Testis (tissue), 5 donors: ENCODE measurements around the gene MYLIP. TPM values are rescaled to one million over a fixed set of nuclear protein-coding genes. Genes with fewer than 3 reads are reported as not detected.

ENCODE experiments used
- DNase-seq: peaks from one replicate; pipeline ENCODE4 v3.0.0-alpha.2; 2019
- H3K27ac ChIP-seq, 2 donors: fragments of 200-600 bp; sonication (generic); one replicate each; pipeline ENCODE4 v1.5.1; 2019
- H3K27me3 ChIP-seq: fragments of 200-600 bp; sonication (generic); one replicate; pipeline ENCODE4 v1.5.1; 2019
- H3K36me3 ChIP-seq: fragments of 200-600 bp; sonication (generic); one replicate; pipeline ENCODE4 v1.5.1; 2017; ENCODE audit warnings: low read depth; ENCODE audit errors: missing control alignments
- H3K4me1 ChIP-seq: fragments of 200-600 bp; sonication (generic); one replicate; pipeline ENCODE4 v1.5.1; 2019
- H3K4me3 ChIP-seq, 2 donors: fragments of 200-600 bp; sonication (generic); one replicate each; pipeline ENCODE4 v1.5.1; 2017 to 2019
- H3K9me3 ChIP-seq: fragments of 200-600 bp; sonication (generic); one replicate; pipeline ENCODE4 v1.5.1; 2017
- CTCF ChIP-seq, 3 experiments: fragments of 450-650 bp in 2 of 3; fragments of 200-600 bp in 1 of 3; sonication (generic) in 1 of 3; IDR thresholded peaks; one replicate each; pipeline ENCODE4 v1.5.1; 2016 to 2019; ENCODE audit warnings: antibody characterized with exemption in 3 of 3, mild to moderate bottlenecking in 2 of 3, moderate library complexity in 1 of 3
- POLR2A ChIP-seq: fragments of 450-650 bp; IDR thresholded peaks from one replicate; pipeline ENCODE4 v1.6.1; 2017; ENCODE audit warnings: antibody characterized with exemption, mild to moderate bottlenecking, moderate library complexity
- WGBS, 2 donors: methylation state at CpG; one replicate each; pipeline ENCODE4 v1.1.5; 2018; 5-methylcytosine and 5-hydroxymethylcytosine counted together
- intact Hi-C: fragments of 100-400 bp; cut with DNase I; formaldehyde crosslinking; loops from one replicate; pipeline ENCODE4 v1.15.1; 2023; ENCODE audit warnings: low total_unique reads
- long read RNA-seq, 2 donors: transcript quantifications; one replicate each; lab custom pipeline, GENCODE V29; 2026
- polyA plus RNA-seq: library from polyadenylated mRNA; stranded (reverse); fragments of 350-450 nt; fragmentation: Illumina TruSeq; extraction: RNeasy Lipid Tissue Mini Kit (QIAGEN cat#74804); gene quantifications from one replicate; pipeline ENCODE4 v1.2.3, GENCODE V29; 2014; ENCODE audit warnings: low read depth, low replicate concordance; ENCODE audit not compliant: insufficient read depth
- total RNA-seq, 2 donors: library from RNA; depleted of rRNA; stranded (reverse); fragments of >200 nt; gene quantifications; one replicate each; pipeline ENCODE4 v1.2.3, GENCODE V29; 2016

MYLIP gene
- 10 to 100 TPM; 39.1 to 48.1 TPM for total RNA-seq
- 45.0 TPM for polyA plus RNA-seq
- long read RNA-seq, donor 1, transcript MYLIP-202 (7 exons, 1,666 nt): major isoform, 5 of 5 reads
- long read RNA-seq, donor 1, partial matches to known transcripts: 0 of 5 reads
- long read RNA-seq, donor 1, other reads (novel, unspliced or antisense): 0 of 5 reads
- long read RNA-seq, donor 2, partial matches to known transcripts: 0 of 1 reads
- long read RNA-seq, donor 2, other reads (novel, unspliced or antisense): 0 of 1 reads

GRCh38 chr6:16128759-16129622, at the start of gene MYLIP:
TSS of gene MYLIP (plus strand) at chr6:16129086. CDS start at chr6:16129323, 237 bp downstream.
- WGBS, 2 donors: 0% methylated on average over 12 to 60 of the region's 95 CpGs
- intact Hi-C loops: no loop called here
- H3K9me3 ChIP-seq: no peaks in the 10 kb centered on the region

GRCh38 chr6:16079354-16079753, 49.5 kb upstream of the MYLIP start:
- H3K9me3 ChIP-seq: no peaks in the 10 kb centered on the region
- H3K4me1 ChIP-seq: no peaks in the 10 kb centered on the region
- H3K27ac ChIP-seq: no peak overlapping the region
- no peak for TF ChIP-seq POLR2A
- TF ChIP-seq CTCF (IDR thresholded peaks at IDR 0.05): no peak
- no peaks in the 10 kb centered on the region for H3K36me3 ChIP-seq
- H3K27me3 ChIP-seq: no peaks in the 10 kb centered on the region
- H3K4me3 ChIP-seq: no peak overlapping the region
- intact Hi-C loops: no loop called here
- DNase-seq: no peak
- WGBS, 2 donors: 32 to 33% methylated on average over 1 of the region's 1 CpG

More at GRCh38 chr6:16128759-16129622, at the start of gene MYLIP:
- Histone ChIP-seq H3K27me3 (no peaks in the 10 kb centered on the region), H3K4me1 (peaks cover 9% of the 10 kb centered on the region), H3K36me3 (no peaks in the 10 kb centered on the region), H3K27ac (peak within 1 kb of the TSS; percentile 95 to 97), H3K4me3 (peak within 1 kb of the TSS; percentile 99)
- TF ChIP-seq CTCF (IDR thresholded peaks at IDR 0.05) (peak; percentile 59 to 92 (median 81)), POLR2A (peak; percentile 99)
- peak; percentile 97 for DNase-seq

- H3K4me1 ChIP-seq: no peaks in the 10 kb centered on the region
- peak overlapping the region in 1 of 2 donors; percentile 18 for H3K27ac ChIP-seq
- no peaks in the 10 kb centered on the region for H3K27me3 ChIP-seq
- 63 to 73% methylated on average over 1 of the region's 1 CpG for WGBS, 2 donors
- no peaks in the 10 kb centered on the region for H3K36me3 ChIP-seq
- no peaks in the 10 kb centered on the region for H3K9me3 ChIP-seq
- DNase-seq: no peak
- H3K4me3 ChIP-seq: no peak overlapping the region
- TF ChIP-seq POLR2A (no peak), CTCF (IDR thresholded peaks at IDR 0.05) (no peak)
- intact Hi-C loops: no loop called here
These were observed 48.7 kb upstream of the MYLIP start for GRCh38 chr6:16080204-16080603.

GRCh38 chr6:16081326-16081725, 47.6 kb upstream of the MYLIP start:
- Histone ChIP-seq H3K27ac (no peak overlapping the region), H3K4me3 (no peak overlapping the region), H3K27me3 (no peaks in the 10 kb centered on the region), H3K36me3 (no peaks in the 10 kb centered on the region), H3K9me3 (no peaks in the 10 kb centered on the region), H3K4me1 (no peaks in the 10 kb centered on the region)
- no peak for DNase-seq
- TF ChIP-seq CTCF (IDR thresholded peaks at IDR 0.05) (no peak), POLR2A (no peak)
- 95% methylated on average over 4 of the region's 4 CpGs for WGBS, 2 donors
- intact Hi-C loops: no loop called here
